ENCODE data around the gene CRIP3. TPM values are rescaled to one million over a fixed set of nuclear protein-coding genes. Genes with fewer than 3 reads are reported as not detected.
A peak's percentile ranks its signal among the peaks of the same experiment; 100 is the strongest.

CRIP3 gene
- total and polyA plus RNA-seq, 2 of the 13 experiments (the other 11 are each of a cell fraction or from before 2014, with no cell fraction given): 6.3 to 9.3 TPM

GRCh38 chr6:43276577-43277305 is 31.9 kb downstream of the CRIP3 start (continued):
- TF ChIP-seq REST (IDR thresholded peaks at IDR 0.05; ENCODE audit: borderline replicate concordance in 1 of 2, low read depth in 1 of 2, low read length in 2 of 2): no peak
- peak; percentile 83 for TF ChIP-seq RARA (CRISPR knock-in tag; IDR thresholded peaks at IDR 0.05)
- no peak for TF ChIP-seq ZNF703 (CRISPR knock-in tag; IDR thresholded peaks at IDR 0.05; ENCODE audit: borderline replicate concordance)
- TF ChIP-seq DRAP1 (CRISPR knock-in tag; IDR thresholded peaks at IDR 0.05): peak; percentile 75
- 0 out of 2 replicates have a peak, but pooled peaks have one; percentile 6 for TF ChIP-seq ZNF503 (CRISPR knock-in tag; IDR thresholded peaks at IDR 0.05)
- TF ChIP-seq ZNF431 (CRISPR knock-in tag; IDR thresholded peaks at IDR 0.05; ENCODE audit: borderline replicate concordance, low read depth): no peak
- no peak for TF ChIP-seq ZNF30 (CRISPR knock-in tag; IDR thresholded peaks at IDR 0.05)
- TF ChIP-seq ZNF275 (CRISPR knock-in tag; IDR thresholded peaks at IDR 0.05; ENCODE audit: borderline replicate concordance): no peak
- peak; percentile 61; the same call in 1 of the 2 replicates for TF ChIP-seq ZNF501 (CRISPR knock-in tag; IDR thresholded peaks at IDR 0.05)
- TF ChIP-seq SNAPC4 (CRISPR knock-in tag; IDR thresholded peaks at IDR 0.05): no peak; the same call in 1 of the 2 replicates
- peak; percentile 83; the same call in 1 of the 2 replicates for TF ChIP-seq ZNF276 (CRISPR knock-in tag; IDR thresholded peaks at IDR 0.05; ENCODE audit: low read depth)
- TF ChIP-seq ZBTB1 (CRISPR knock-in tag; IDR thresholded peaks at IDR 0.05; ENCODE audit: borderline replicate concordance): no peak
- TF ChIP-seq ZNF678 (CRISPR knock-in tag; IDR thresholded peaks at IDR 0.05): no peak
